IMR-90 (cell line): ENCODE results near the gene GPR132. TPM values are rescaled to one million over a fixed set of nuclear protein-coding genes. Genes with fewer than 3 reads are reported as not detected.
"Not testable (repeated sequence)": the region's sequence is repeated elsewhere in the genome, so short reads cannot be mapped to it uniquely, and the experiment has no call there.

Source experiments
- ATAC-seq: fragments of 200-7000 bp; cut with Tn5 transposase; 2 replicates; pipeline ENCODE4 v1.9.1; 2020; ENCODE audit warnings: low read depth, mild to moderate bottlenecking, moderate library complexity
- BruUV-seq: library from RNA; stranded (reverse); fragments of 400-500 nt; replicated peaks from 2 replicates; lab custom pipeline; 2021; lab: Mats Ljungman, UMichigan
- CTCF ChIA-PET: fragments of 300-600 bp; formaldehyde crosslinking; extraction: SDS; loops from one replicate; lab custom pipeline; 2021; ENCODE audit warnings: antibody characterized with exemption; lab: Yijun Ruan, JAX
- POLR2A ChIA-PET: fragments of 300-600 bp; sonication (Branson Sonifier 250); formaldehyde crosslinking; loops from one replicate; lab custom pipeline; 2022; ENCODE audit warnings: antibody characterized with exemption; ENCODE audit not compliant: unreplicated experiment; lab: Charles Lee
- DNase-seq: peaks from one replicate; pipeline ENCODE4 v3.0.0; 2013
- H2AFZ ChIP-seq: replicated peaks from 2 replicates; pipeline ENCODE3; 2013; ENCODE audit warnings: low read length, mild to moderate bottlenecking; ENCODE audit not compliant: poor library complexity
- H2AK5ac ChIP-seq: 2 replicates; pipeline ENCODE4 v1.6.1; 2013; ENCODE audit warnings: low read depth, low read length, inconsistent platforms
- H2AK9ac ChIP-seq: replicated peaks from 2 replicates; pipeline ENCODE3; 2013; ENCODE audit warnings: mild to moderate bottlenecking, low read depth, low read length, moderate library complexity; ENCODE audit not compliant: poor library complexity
- H2BK120ac ChIP-seq: 2 replicates; pipeline ENCODE4 v1.6.1; 2013; ENCODE audit warnings: low read depth, low read length, inconsistent platforms
- H2BK15ac ChIP-seq: 3 replicates; pipeline ENCODE4 v1.6.1; 2013; ENCODE audit warnings: low read depth, low read length, inconsistent platforms
- H2BK20ac ChIP-seq: 2 replicates; pipeline ENCODE4 v1.6.1; 2013; ENCODE audit warnings: low read depth, mild to moderate bottlenecking, inconsistent platforms, low read length, moderate library complexity
- H2BK5ac ChIP-seq: 2 replicates; pipeline ENCODE4 v1.6.1; 2013; ENCODE audit warnings: mild to moderate bottlenecking, low read depth, low read length, inconsistent platforms; ENCODE audit not compliant: poor library complexity, severe bottlenecking
- H3K14ac ChIP-seq: replicated peaks from 2 replicates; pipeline ENCODE4 v1.6.1; 2013; ENCODE audit warnings: low read depth, low read length, inconsistent platforms
- H3K18ac ChIP-seq: 2 replicates; pipeline ENCODE4 v1.6.1; 2013; ENCODE audit warnings: low read depth, low read length, control low read depth
- H3K23ac ChIP-seq: 2 replicates; pipeline ENCODE4 v1.6.1; 2013; ENCODE audit warnings: low read depth, low read length, inconsistent platforms
- H3K27ac ChIP-seq: 2 replicates; pipeline ENCODE4 v1.5.1; 2013; ENCODE audit warnings: mild to moderate bottlenecking, control low read depth, low read length; ENCODE audit not compliant: insufficient read depth
- H3K27me3 ChIP-seq: 2 replicates; pipeline ENCODE4 v1.6.1; 2013; ENCODE audit warnings: low read length; ENCODE audit not compliant: control insufficient read depth, insufficient read depth
- H3K36me3 ChIP-seq: 2 replicates; pipeline ENCODE4 v1.6.1; 2013; ENCODE audit warnings: low read length, mixed read lengths; ENCODE audit not compliant: control insufficient read depth, insufficient read depth
- H3K4ac ChIP-seq: 2 replicates; pipeline ENCODE4 v1.6.1; 2013; ENCODE audit warnings: low read depth, low read length, inconsistent platforms
- H3K4me1 ChIP-seq: 2 replicates; pipeline ENCODE4 v1.6.1; 2013; ENCODE audit warnings: low read length, mixed read lengths; ENCODE audit not compliant: control insufficient read depth, insufficient read depth
- H3K4me2 ChIP-seq: 2 replicates; pipeline ENCODE4 v1.6.1; 2013; ENCODE audit warnings: low read depth, mild to moderate bottlenecking, control low read depth, low read length, moderate library complexity
- H3K4me3 ChIP-seq: 2 replicates; pipeline ENCODE4 v1.5.1; 2013; ENCODE audit warnings: low read depth, mild to moderate bottlenecking, control low read depth, low read length, moderate library complexity; ENCODE audit not compliant: insufficient read depth
- H3K56ac ChIP-seq: 2 replicates; pipeline ENCODE4 v1.6.1; 2013; ENCODE audit warnings: low read length, inconsistent platforms; ENCODE audit not compliant: insufficient read depth; ENCODE audit errors: extremely low read depth
- H3K79me1 ChIP-seq, 2 experiments: 2 replicates each; pipeline ENCODE4 v1.6.1; 2013; ENCODE audit warnings: low read length in 2 of 2, inconsistent platforms in 1 of 2, low read depth in 1 of 2
- H3K9ac ChIP-seq: 2 replicates; pipeline ENCODE4 v1.6.1; 2013; ENCODE audit warnings: low read depth, low read length, control low read depth
- H3K9me1 ChIP-seq: 2 replicates; pipeline ENCODE4 v1.6.1; 2013; ENCODE audit warnings: low read length, inconsistent platforms; ENCODE audit not compliant: insufficient read depth
- H3K9me3 ChIP-seq: 2 replicates; pipeline ENCODE4 v1.6.1; 2013; ENCODE audit warnings: low read length; ENCODE audit not compliant: control insufficient read depth, insufficient read depth
- H4K20me1 ChIP-seq: 2 replicates; pipeline ENCODE4 v1.6.1; 2013; ENCODE audit warnings: low read length, inconsistent platforms; ENCODE audit not compliant: insufficient read depth
- H4K5ac ChIP-seq: 2 replicates; pipeline ENCODE4 v1.6.1; 2013; ENCODE audit warnings: mild to moderate bottlenecking, low read depth, low read length, control low read depth
- H4K8ac ChIP-seq, 2 experiments: 2 replicates each; pipeline ENCODE4 v1.6.1; 2013; ENCODE audit warnings: low read depth in 2 of 2, low read length in 2 of 2, control low read depth in 1 of 2, inconsistent platforms in 1 of 2
- H4K91ac ChIP-seq: 2 replicates; pipeline ENCODE4 v1.6.1; 2013; ENCODE audit warnings: low read depth, low read length, inconsistent platforms; ENCODE audit not compliant: insufficient read depth
- WGBS, 2 experiments: methylation state at CpG; one replicate each; pipeline versions ENCODE4 v1.1.5 to v1.1.7; 2013; ENCODE audit warnings: missing lambda C conversion rate in 2 of 2; ENCODE audit not compliant: insufficient read length in 1 of 2; ENCODE audit errors: extremely low coverage in 2 of 2; 5-methylcytosine and 5-hydroxymethylcytosine counted together
- dilution Hi-C: fragments of 300-500 bp; cut with HindIII; formaldehyde crosslinking; loops from one replicate; pipeline ENCODE4 v1.14.3; 2018; ENCODE audit warnings: low sequenced_read_pairs; ENCODE audit not compliant: unreplicated experiment
- in situ Hi-C: fragments of 300-500 bp; cut with MboI; formaldehyde crosslinking; loops from 3 replicates; pipeline ENCODE4 v1.14.3; 2019; ENCODE audit warnings: low sequenced_read_pairs, inconsistent platforms, mixed read lengths
- intact Hi-C: fragments of 100-400 bp; cut with micrococcal nuclease; formaldehyde crosslinking; loops from 2 replicates; pipeline ENCODE4 v1.10.0; 2022
- polyA plus RNA-seq, 3 experiments: library from polyadenylated mRNA; depleted of rRNA; stranded (reverse); fragments of >200 nt; gene quantifications; 2 replicates each; pipeline ENCODE4 v1.2.3, GENCODE V29; 2012; ENCODE audit warnings: low replicate concordance in 1 of 3
- total RNA-seq: library from RNA; depleted of rRNA; stranded (reverse); fragments of >200 nt; gene quantifications from 2 replicates; pipeline ENCODE4 v1.2.3, GENCODE V29; 2012

The GPR132 gene
- total and polyA plus RNA-seq, 2 of the 4 experiments (the other 2 are of a cell fraction): under 0.01 to 0.10 TPM

DNA sequence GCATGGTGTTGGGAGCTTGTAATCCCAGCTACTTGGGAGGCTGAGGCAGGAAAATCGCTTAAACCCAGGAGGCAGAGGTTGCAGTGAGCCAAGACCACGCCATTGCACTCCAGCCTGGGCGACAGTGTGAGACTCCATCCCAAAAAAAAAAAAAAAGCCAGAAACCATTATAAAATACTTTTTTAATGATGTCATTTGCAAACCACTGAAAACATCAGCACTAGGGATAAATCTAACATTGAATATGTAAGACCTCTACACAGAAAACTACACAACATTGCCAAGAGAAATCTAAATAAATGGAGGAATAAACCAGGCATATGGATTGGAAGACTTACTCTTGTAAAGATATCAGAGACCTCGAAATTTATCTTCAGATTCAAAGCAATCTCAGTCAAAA, 37.5 kb downstream of the GPR132 start:
- H3K4ac ChIP-seq, H3K4me2 ChIP-seq, CTCF ChIA-PET, H3K27me3 ChIP-seq, H3K4me3 ChIP-seq, H3K23ac ChIP-seq, H2BK20ac ChIP-seq, H2AFZ ChIP-seq, H4K5ac ChIP-seq, H2AK5ac ChIP-seq, H3K9ac ChIP-seq, H3K18ac ChIP-seq, H3K36me3 ChIP-seq, H4K20me1 ChIP-seq, H3K4me1 ChIP-seq, H4K91ac ChIP-seq, H2BK15ac ChIP-seq, BruUV-seq, H4K8ac ChIP-seq, H3K14ac ChIP-seq, in situ Hi-C loops, H3K9me1 ChIP-seq, H3K56ac ChIP-seq, H3K9me3 ChIP-seq, H2AK9ac ChIP-seq, H3K79me1 ChIP-seq, dilution Hi-C loops, H3K27ac ChIP-seq, intact Hi-C loops, ATAC-seq: not testable (repeated sequence)
- peak overlapping the region; percentile 79; the same call in 1 of the 2 replicates for H2BK120ac ChIP-seq
- no CpG with 5 or more reads among the region's 4 CpGs for WGBS, 2 experiments
- POLR2A ChIA-PET: interaction anchor here (0.7 kb wide), 1 partner anchor 64 kb away, joined by 3 read pairs; no protein-coding TSS in a partner anchor
- peak; percentile 35 for DNase-seq
- H2BK5ac ChIP-seq: peak overlapping the region; percentile 23
